K562 (cell line): Measurements from ENCODE around the gene DPH6. TPM values are rescaled to one million over a fixed set of nuclear protein-coding genes. Genes with fewer than 3 reads are reported as not detected.
A peak's percentile ranks its signal among the peaks of the same experiment; 100 is the strongest.

ENCODE experiments used
- ATAC-seq: fragments of 200-7000 bp; cut with Tn5 transposase; 3 replicates; pipeline ENCODE4 v1.9.1; 2020; ENCODE audit warnings: moderate library complexity
- BruUV-seq: library from RNA; stranded (reverse); fragments of 400-500 nt; replicated peaks from 2 replicates; lab custom pipeline; 2021; lab: Mats Ljungman, UMichigan
- CTCF ChIA-PET: fragments of 300-600 bp; formaldehyde crosslinking; extraction: SDS; loops from one replicate; lab custom pipeline; 2021; ENCODE audit warnings: low intra/inter-chr PET ratio; lab: Yijun Ruan, JAX
- POLR2A ChIA-PET: fragments of 300-600, 350-650 bp; sonication (Branson Sonifier 250); formaldehyde crosslinking; extraction: SDS; loops from one replicate; lab custom pipeline; 2021; ENCODE audit warnings: antibody characterized with exemption, inconsistent platforms; lab: Yijun Ruan, JAX
- DNase-seq, 4 experiments: peaks; one replicate each; pipeline versions ENCODE4 v3.0.0 to v3.0.0-alpha.2; 2011 to 2018; ENCODE audit warnings: low spot score in 3 of 4, mixed read lengths in 3 of 4; ENCODE audit errors: extremely low read depth in 1 of 4
- FAIRE-seq: peaks from 2 replicates; lab custom pipeline; 2011; peaks lifted over from hg19 to GRCh38; lab: Jason Lieb, UNC
- H2AFZ ChIP-seq: 2 replicates; pipeline ENCODE4 v1.6.0; 2011; ENCODE audit warnings: low read depth, low read length, control low read depth, inconsistent platforms
- H3K27ac ChIP-seq: fragments of 200-600 bp; 3 replicates; pipeline ENCODE4 v1.8.0; 2011; ENCODE audit warnings: low read depth, mild to moderate bottlenecking, control low read depth, inconsistent platforms, low read length, moderate library complexity, mixed read lengths; ENCODE audit errors: extremely low read depth
- H3K27me3 ChIP-seq, 2 experiments: fragments of 300-600 bp in 1 of 2; 2 replicates in 1 of 2; 3 replicates in 1 of 2; pipeline versions ENCODE4 v1.6.0 to v1.8.0; 2011; ENCODE audit warnings: inconsistent platforms in 2 of 2, low read length in 2 of 2, mild to moderate bottlenecking in 1 of 2, mixed read lengths in 1 of 2, moderate library complexity in 1 of 2; ENCODE audit not compliant: control insufficient read depth in 2 of 2, insufficient read depth in 2 of 2
- H3K36me3 ChIP-seq: fragments of 300-600 bp; 3 replicates; pipeline ENCODE4 v1.8.0; 2011; ENCODE audit warnings: mild to moderate bottlenecking, low read length, inconsistent platforms; ENCODE audit not compliant: control insufficient read depth, insufficient read depth
- H3K4me1 ChIP-seq, 2 experiments: fragments of 200-600 bp in 1 of 2; replicated peaks in 1 of 2; 2 replicates in 1 of 2; 3 replicates in 1 of 2; pipeline versions ENCODE4 v1.5.1 to v1.8.0; 2011; ENCODE audit warnings: inconsistent platforms in 2 of 2, low read length in 2 of 2, mild to moderate bottlenecking in 1 of 2, mixed read lengths in 1 of 2, moderate library complexity in 1 of 2; ENCODE audit not compliant: control insufficient read depth in 2 of 2, insufficient read depth in 2 of 2
- H3K4me2 ChIP-seq: 2 replicates; pipeline ENCODE4 v1.6.1; 2011; ENCODE audit warnings: low read length, control low read depth, inconsistent platforms, mixed read lengths; ENCODE audit not compliant: insufficient read depth
- H3K4me3 ChIP-seq: fragments of 200-600 bp; sonication (generic), shearing (Covaris generic); 2 replicates; pipeline ENCODE4 v1.5.1; 2016; ENCODE audit warnings: control low read depth, inconsistent platforms
- H3K79me2 ChIP-seq: fragments of 200-600 bp; 3 replicates; pipeline ENCODE4 v1.8.0; 2011; ENCODE audit warnings: low read length, inconsistent platforms; ENCODE audit not compliant: control insufficient read depth, insufficient read depth
- H3K9ac ChIP-seq, 2 experiments: 2 replicates each; pipeline versions ENCODE4 v1.6.0 to v1.6.1; 2011; ENCODE audit warnings: low read depth in 2 of 2, low read length in 2 of 2, control low read depth in 1 of 2, inconsistent platforms in 1 of 2, mild to moderate bottlenecking in 1 of 2, mixed read lengths in 1 of 2; ENCODE audit not compliant: insufficient read depth in 1 of 2
- H3K9me1 ChIP-seq: one replicate; pipeline ENCODE4 v1.6.0; 2011; ENCODE audit warnings: inconsistent platforms, mild to moderate bottlenecking, low read length, moderate library complexity; ENCODE audit not compliant: control insufficient read depth, insufficient read depth
- H3K9me3 ChIP-seq: replicated peaks from 2 replicates; pipeline ENCODE4 v1.5.1; 2011; ENCODE audit warnings: low read depth, low read length, inconsistent platforms; ENCODE audit not compliant: control insufficient read depth, insufficient read depth
- H4K20me1 ChIP-seq: replicated peaks from 2 replicates; pipeline ENCODE4 v1.6.1; 2011; ENCODE audit warnings: low read length, inconsistent platforms, mixed read lengths; ENCODE audit not compliant: control insufficient read depth, insufficient read depth
- NEUROD1 ChIP-seq: fragments of 150-350 bp; IDR thresholded peaks from 2 replicates; pipeline ENCODE4 v1.6.1; 2014; ENCODE audit warnings: borderline replicate concordance, low read length, low read depth; ENCODE audit not compliant: partially characterized antibody
- NR2C1 ChIP-seq, 2 experiments: fragments of 450-650 bp; IDR thresholded peaks; 2 replicates each; pipeline ENCODE4 v1.6.1; 2017; ENCODE audit warnings: mild to moderate bottlenecking in 2 of 2, antibody characterized with exemption in 1 of 2, inconsistent platforms in 1 of 2, missing compliant biosample characterization in 1 of 2, missing genetic modification characterization in 1 of 2
- RCOR1 ChIP-seq, 2 experiments: IDR thresholded peaks; 2 replicates each; pipeline ENCODE4 v1.6.1; 2012; ENCODE audit warnings: low read depth in 2 of 2, low read length in 2 of 2, borderline replicate concordance in 1 of 2, improper control_type of control experiment in 1 of 2
- RFX5 ChIP-seq: IDR thresholded peaks from 2 replicates; pipeline ENCODE4 v1.6.1; 2011; ENCODE audit warnings: low read depth, mild to moderate bottlenecking, improper control_type of control experiment, low read length
- ZNF407 ChIP-seq: fragments of 450-650 bp; IDR thresholded peaks from 2 replicates; pipeline ENCODE4 v1.6.1; 2016; ENCODE audit warnings: low read depth
- ZNF79 ChIP-seq: fragments of 250-450 bp; sonication (Bioruptor Pico); IDR thresholded peaks from 2 replicates; pipeline ENCODE4 v1.4.0; 2020; ENCODE audit warnings: low read depth, mild to moderate bottlenecking, moderate library complexity
- WGBS: fragments of 100-300 bp; shearing (Covaris generic); methylation state at CpG from one replicate; pipeline ENCODE4 v1.1.6; 2016; ENCODE audit warnings: low coverage, mixed read lengths; ENCODE audit not compliant: insufficient coverage; ENCODE audit errors: missing lambda C conversion rate; 5-methylcytosine and 5-hydroxymethylcytosine counted together
- in situ Hi-C: fragments of 300-500 bp; cut with MboI; formaldehyde crosslinking; loops from 4 replicates; pipeline ENCODE4 v1.15.0; 2018; ENCODE audit warnings: inconsistent platforms, mixed read lengths
- intact Hi-C: fragments of 100-400 bp; cut with micrococcal nuclease; formaldehyde crosslinking; loops from 2 replicates; pipeline ENCODE4 v1.14.2; 2022
- polyA plus RNA-seq, 8 experiments: library from polyadenylated mRNA; depleted of rRNA in 4 of 8; stranded (reverse) in 5 of 8; unstranded in 3 of 8; fragments of >200 nt; fragmentation: Nextera tagmentation in 2 of 8; fragmentation: Illumina TruSeq in 1 of 8; extraction: Ambion mirVana in 2 of 8; extraction: Trizol in 1 of 8; gene quantifications; 2 replicates each; pipeline versions ENCODE4 v1.2.1 to v1.2.3, GENCODE V29; 2011 to 2014; ENCODE audit warnings: inconsistent platforms in 1 of 8, missing spikeins in 1 of 8
- total RNA-seq, 7 experiments: library from RNA; depleted of rRNA in 6 of 7; stranded (reverse); fragments of >200 nt in 6 of 7; fragmentation: Illumina TruSeq in 2 of 7; extraction: Trizol in 2 of 7; gene quantifications; 2 replicates each; pipeline versions ENCODE4 v1.2.1 to v1.2.3, GENCODE V29; 2011 to 2021; ENCODE audit warnings: low replicate concordance in 1 of 7
- TF ChIP-seq, protein P1 (sequence below): fragments of 250-450 bp; sonication (Bioruptor Pico); IDR thresholded peaks from 2 replicates; pipeline ENCODE4 v1.5.0; 2021; ENCODE audit warnings: mild to moderate bottlenecking, moderate library complexity

Gene DPH6
- total and polyA plus RNA-seq, 9 of the 15 experiments (the other 6 are each of a cell fraction or from before 2014, with no cell fraction given): 10.1 to 69.1 (median 18.8) TPM

- no peak for TF ChIP-seq NR2C1 (IDR thresholded peaks at IDR 0.05)
- TF ChIP-seq NR2C1 (tag; IDR thresholded peaks at IDR 0.05): no peak
- TF ChIP-seq NEUROD1: no peak
- TF ChIP-seq ZNF79 (CRISPR knock-in tag): no peak
- TF ChIP-seq RFX5: no peak
- TF ChIP-seq ZNF407: no peak
- TF ChIP-seq RCOR1 (IDR thresholded peaks at IDR 0.05; ENCODE audit: borderline replicate concordance in 1 of 2, low read depth in 2 of 2, low read length in 2 of 2): no peak
- TF ChIP-seq, protein P1, sequence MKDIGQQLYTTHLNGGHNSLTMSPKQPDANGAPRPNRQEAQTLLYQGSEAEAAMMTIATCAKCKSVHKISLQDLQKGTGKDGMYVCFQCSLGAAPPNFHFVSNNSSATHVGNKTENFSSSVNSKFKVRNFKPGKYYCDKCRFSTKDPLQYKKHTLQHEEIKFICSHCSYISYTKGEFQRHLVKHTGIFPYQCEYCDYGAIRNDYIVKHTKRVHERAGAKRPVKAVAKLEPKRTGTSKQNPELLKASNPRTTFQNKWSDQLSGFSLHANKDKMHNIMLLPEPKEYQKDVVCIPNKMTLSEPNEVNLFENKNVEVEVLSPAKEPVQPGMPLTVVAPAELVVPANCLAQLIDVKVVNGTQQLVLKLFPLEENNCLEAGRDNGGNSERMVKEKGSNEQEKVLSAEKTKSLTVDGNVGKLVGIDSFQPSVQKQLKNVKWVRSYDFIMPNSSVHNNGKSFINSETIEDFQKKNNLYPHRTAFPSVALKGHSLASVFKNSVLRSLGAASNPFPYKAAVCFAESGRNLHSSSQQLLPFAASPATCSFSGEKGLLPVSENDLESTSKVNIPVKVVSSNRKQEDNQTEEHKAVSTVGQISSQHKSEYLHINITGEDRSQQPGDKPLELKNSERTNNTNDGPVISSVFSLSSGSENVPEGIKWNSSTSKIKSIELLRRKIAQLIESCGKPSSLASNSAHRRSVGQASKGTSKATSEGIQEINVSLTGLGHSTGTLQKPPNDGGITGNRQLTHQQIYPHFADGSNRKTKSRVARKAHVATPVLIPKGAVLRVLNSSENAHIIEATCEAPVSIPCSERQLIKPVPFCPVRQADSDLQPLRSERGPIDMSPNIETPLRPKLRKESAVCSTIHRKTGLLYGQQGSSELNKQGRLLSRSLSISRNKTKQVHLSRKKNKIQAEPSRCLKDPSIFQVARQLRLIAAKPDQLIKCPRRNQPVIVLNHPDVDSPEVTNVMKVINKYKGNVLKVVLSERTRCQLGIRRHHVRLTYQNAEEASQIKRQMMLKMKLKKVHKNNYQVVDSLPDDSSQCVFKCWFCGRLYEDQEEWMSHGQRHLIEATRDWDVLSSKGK: no peak
- no peak overlapping the region for H3K27ac ChIP-seq
Measured at GRCh38 chr15:35506272-35506870, 39.6 kb downstream of the DPH6 start.

More at GRCh38 chr15:35506272-35506870, 39.6 kb downstream of the DPH6 start:
- Histone ChIP-seq H3K4me3 (no peak overlapping the region), H3K9me1 (no peaks in the 10 kb centered on the region), H3K79me2 (no peaks in the 10 kb centered on the region), H3K27me3 (no peaks in the 10 kb centered on the region), H2AFZ (no peak overlapping the region), H4K20me1 (no peaks in the 10 kb centered on the region), H3K36me3 (no peaks in the 10 kb centered on the region), H3K9me3 (no peaks in the 10 kb centered on the region), H3K4me2 (no peak overlapping the region), H3K9ac (no peak overlapping the region), H3K4me1 (no peaks in the 10 kb centered on the region)
- intact Hi-C loops (loop anchor here (10.0 kb wide), 1 partner anchor 52 kb away; no protein-coding TSS in a partner anchor), in situ Hi-C loops (no loop called here)
- FAIRE-seq (peak; percentile 65), DNase-seq (no peak), ATAC-seq (no peak)
- POLR2A ChIA-PET: interaction anchor here (0.6 kb wide), 1 partner anchor 489 kb away, joined by 3 read pairs; no protein-coding TSS in a partner anchor
- WGBS: 65% methylated on average over 5 of the region's 5 CpGs
- CTCF ChIA-PET: no interaction called here
- BruUV-seq: no TSS peak
